Measurements from ENCODE around the gene EHHADH.

EHHADH gene

GRCh38 chr3:185215873-185216606 is 37.8 kb downstream of the EHHADH start:
- no peaks in the 10 kb centered on the region for H3K4me1 Mint-ChIP-seq
- no peak overlapping the region for H3K27ac Mint-ChIP-seq
- no peaks in the 10 kb centered on the region for H3K27me3 Mint-ChIP-seq
- no peaks in the 10 kb centered on the region for H3K36me3 Mint-ChIP-seq
- H3K4me3 Mint-ChIP-seq = no peak overlapping the region
- H3K9me3 Mint-ChIP-seq = no peaks in the 10 kb centered on the region

GRCh38 chr3:185212559-185212958 is 41.3 kb downstream of the EHHADH start:
- Mint-ChIP-seq H3K36me3 (no peaks in the 10 kb centered on the region), H3K27ac (no peak overlapping the region), H3K4me3 (no peak overlapping the region), H3K27me3 (no peaks in the 10 kb centered on the region), H3K9me3 (no peaks in the 10 kb centered on the region), H3K4me1 (no peaks in the 10 kb centered on the region)

GRCh38 chr3:185212086-185212485 is 41.8 kb downstream of the EHHADH start:
- no peaks in the 10 kb centered on the region for H3K27me3 Mint-ChIP-seq
- no peaks in the 10 kb centered on the region for H3K4me1 Mint-ChIP-seq
- no peaks in the 10 kb centered on the region for H3K9me3 Mint-ChIP-seq
- H3K36me3 Mint-ChIP-seq = no peaks in the 10 kb centered on the region
- H3K4me3 Mint-ChIP-seq = no peak overlapping the region
- no peak overlapping the region for H3K27ac Mint-ChIP-seq

- no peaks in the 10 kb centered on the region for H3K36me3 Mint-ChIP-seq
- no peaks in the 10 kb centered on the region for H3K27me3 Mint-ChIP-seq
- no peak overlapping the region for H3K27ac Mint-ChIP-seq
- H3K9me3 Mint-ChIP-seq = no peaks in the 10 kb centered on the region
- H3K4me3 Mint-ChIP-seq = no peak overlapping the region
- no peaks in the 10 kb centered on the region for H3K4me1 Mint-ChIP-seq
These were observed 43.2 kb downstream of the EHHADH start for GRCh38 chr3:185210621-185211142.

GRCh38 chr3:185208823-185209222 is 45.0 kb downstream of the EHHADH start:
- Mint-ChIP-seq H3K4me1 (no peaks in the 10 kb centered on the region), H3K36me3 (no peaks in the 10 kb centered on the region), H3K9me3 (no peaks in the 10 kb centered on the region), H3K27me3 (no peaks in the 10 kb centered on the region), H3K4me3 (no peak overlapping the region), H3K27ac (no peak overlapping the region)

- no peaks in the 10 kb centered on the region for H3K27me3 Mint-ChIP-seq
- H3K4me3 Mint-ChIP-seq = no peak overlapping the region
- no peak overlapping the region for H3K27ac Mint-ChIP-seq
- no peaks in the 10 kb centered on the region for H3K9me3 Mint-ChIP-seq
- no peaks in the 10 kb centered on the region for H3K36me3 Mint-ChIP-seq
- H3K4me1 Mint-ChIP-seq = no peaks in the 10 kb centered on the region
These were observed 45.7 kb downstream of the EHHADH start for GRCh38 chr3:185207931-185208746.

- Mint-ChIP-seq H3K27ac (no peak overlapping the region), H3K4me3 (no peak overlapping the region)
These were observed 46.4 kb downstream of the EHHADH start for GRCh38 chr3:185207481-185207880.

GRCh38 chr3:185205865-185206264 is 48.0 kb downstream of the EHHADH start:
- H3K9me3 Mint-ChIP-seq = no peaks in the 10 kb centered on the region
- no peak overlapping the region for H3K4me3 Mint-ChIP-seq
- no peak overlapping the region for H3K27ac Mint-ChIP-seq
- no peaks in the 10 kb centered on the region for H3K36me3 Mint-ChIP-seq
- no peaks in the 10 kb centered on the region for H3K4me1 Mint-ChIP-seq
- no peaks in the 10 kb centered on the region for H3K27me3 Mint-ChIP-seq

More at GRCh38 chr3:185207481-185207880, 46.4 kb downstream of the EHHADH start:
- Mint-ChIP-seq H3K27me3 (no peaks in the 10 kb centered on the region), H3K36me3 (no peaks in the 10 kb centered on the region), H3K4me1 (no peaks in the 10 kb centered on the region), H3K9me3 (no peaks in the 10 kb centered on the region)

GRCh38 chr3:185204894-185205293 is 49.0 kb downstream of the EHHADH start:
- Mint-ChIP-seq H3K36me3 (no peaks in the 10 kb centered on the region), H3K27me3 (no peaks in the 10 kb centered on the region), H3K4me3 (no peak overlapping the region), H3K27ac (no peak overlapping the region), H3K9me3 (no peaks in the 10 kb centered on the region), H3K4me1 (no peaks in the 10 kb centered on the region)

GRCh38 chr3:185200639-185201038 is 53.2 kb downstream of the EHHADH start:
- H3K36me3 Mint-ChIP-seq = peaks cover 1% of the 10 kb centered on the region
- no peaks in the 10 kb centered on the region for H3K27me3 Mint-ChIP-seq
- H3K27ac Mint-ChIP-seq = no peak overlapping the region
- no peak overlapping the region for H3K4me3 Mint-ChIP-seq
- no peaks in the 10 kb centered on the region for H3K4me1 Mint-ChIP-seq
- no peaks in the 10 kb centered on the region for H3K9me3 Mint-ChIP-seq

- peaks cover 3% of the 10 kb centered on the region for H3K36me3 Mint-ChIP-seq
- H3K9me3 Mint-ChIP-seq = no peaks in the 10 kb centered on the region
- no peak overlapping the region for H3K27ac Mint-ChIP-seq
- H3K27me3 Mint-ChIP-seq = no peaks in the 10 kb centered on the region
- no peak overlapping the region for H3K4me3 Mint-ChIP-seq
- no peaks in the 10 kb centered on the region for H3K4me1 Mint-ChIP-seq
These were observed 54.2 kb downstream of the EHHADH start for GRCh38 chr3:185199671-185200070.

- Mint-ChIP-seq H3K4me1 (no peaks in the 10 kb centered on the region), H3K4me3 (no peak overlapping the region), H3K9me3 (no peaks in the 10 kb centered on the region), H3K27me3 (no peaks in the 10 kb centered on the region), H3K27ac (no peak overlapping the region), H3K36me3 (peaks cover 3% of the 10 kb centered on the region)
These were observed 54.6 kb downstream of the EHHADH start for GRCh38 chr3:185199206-185199605.

- no peak overlapping the region for H3K4me3 Mint-ChIP-seq
- no peaks in the 10 kb centered on the region for H3K27me3 Mint-ChIP-seq
- H3K36me3 Mint-ChIP-seq = peaks cover 4% of the 10 kb centered on the region
- no peaks in the 10 kb centered on the region for H3K4me1 Mint-ChIP-seq
- no peaks in the 10 kb centered on the region for H3K9me3 Mint-ChIP-seq
- no peak overlapping the region for H3K27ac Mint-ChIP-seq
These were observed 56.8 kb downstream of the EHHADH start for GRCh38 chr3:185197068-185197467.

- H3K27ac Mint-ChIP-seq = no peak overlapping the region
- H3K27me3 Mint-ChIP-seq = no peaks in the 10 kb centered on the region
- H3K4me3 Mint-ChIP-seq = no peak overlapping the region
- no peaks in the 10 kb centered on the region for H3K9me3 Mint-ChIP-seq
- peaks cover 4% of the 10 kb centered on the region for H3K36me3 Mint-ChIP-seq
- no peaks in the 10 kb centered on the region for H3K4me1 Mint-ChIP-seq
These were observed 58.2 kb downstream of the EHHADH start for GRCh38 chr3:185195652-185196051.

GRCh38 chr3:185188816-185189215 is 65.0 kb downstream of the EHHADH start:
- Mint-ChIP-seq H3K27ac (no peak overlapping the region), H3K4me3 (no peak overlapping the region), H3K9me3 (no peaks in the 10 kb centered on the region), H3K36me3 (peaks cover 1% of the 10 kb centered on the region), H3K27me3 (no peaks in the 10 kb centered on the region), H3K4me1 (no peaks in the 10 kb centered on the region)

GRCh38 chr3:185187391-185187790 is 66.5 kb downstream of the EHHADH start:
- no peaks in the 10 kb centered on the region for H3K36me3 Mint-ChIP-seq
- no peaks in the 10 kb centered on the region for H3K4me1 Mint-ChIP-seq
- H3K4me3 Mint-ChIP-seq = no peak overlapping the region
- no peaks in the 10 kb centered on the region for H3K9me3 Mint-ChIP-seq
- H3K27me3 Mint-ChIP-seq = no peaks in the 10 kb centered on the region
- no peak overlapping the region for H3K27ac Mint-ChIP-seq
